Ishikawa (cell line): ENCODE results near the gene ZNF213.

Source experiments
- MAX ChIP-seq: IDR thresholded peaks from 2 replicates; pipeline ENCODE4 v1.6.1; 2012
- RAD21 ChIP-seq: IDR thresholded peaks from 2 replicates; pipeline ENCODE4 v1.6.1; 2012; ENCODE audit warnings: low read depth
- USF1 ChIP-seq: IDR thresholded peaks from 2 replicates; pipeline ENCODE4 v1.6.1; 2012

- TF ChIP-seq MAX (no peak), RAD21 (peak; percentile 17; the same call in 1 of the 2 replicates), USF1 (no peak)
Measured at GRCh38 chr16:3095869-3096268, 39.0 kb upstream of the ZNF213 start.
